Endothelial cell of umbilical vein (primary cell): ENCODE measurements around the gene ASNS. TPM values are rescaled to one million over a fixed set of nuclear protein-coding genes. Genes with fewer than 3 reads are reported as not detected.

Experiments
- BruUV-seq: library from RNA; stranded (reverse); fragments of 400-500 nt; replicated peaks from 2 replicates; lab custom pipeline; 2021; lab: Mats Ljungman, UMichigan
- CTCF ChIA-PET: fragments of 300-600, 350-600 bp; sonication (Branson Sonifier 250); formaldehyde crosslinking; loops from one replicate; lab custom pipeline; 2021; ENCODE audit warnings: antibody characterized with exemption, inconsistent platforms; lab: Charles Lee
- POLR2A ChIA-PET: fragments of 300-600, 350-600 bp; sonication (Branson Sonifier 250); formaldehyde crosslinking; loops from one replicate; lab custom pipeline; 2021; ENCODE audit warnings: antibody characterized with exemption, inconsistent platforms; lab: Charles Lee
- DNase-seq: peaks from one replicate; pipeline ENCODE4 v3.0.0-alpha.2; 2011; ENCODE audit warnings: low read depth, low spot score
- FAIRE-seq: peaks from 2 replicates; lab custom pipeline; 2011; peaks lifted over from hg19 to GRCh38; lab: Jason Lieb, UNC
- H2AFZ ChIP-seq: 2 replicates; pipeline ENCODE4 v1.6.0; 2012; ENCODE audit warnings: low read depth, low read length, control low read depth, inconsistent platforms
- H3K27ac ChIP-seq: 2 replicates; pipeline ENCODE4 v1.5.1; 2011; ENCODE audit warnings: low read depth, mild to moderate bottlenecking, control low read depth, low read length, moderate library complexity; ENCODE audit not compliant: insufficient read depth
- H3K27me3 ChIP-seq, 2 experiments: 2 replicates each; pipeline versions ENCODE4 v1.6.0 to v1.6.1; 2011; ENCODE audit warnings: low read length in 2 of 2, mixed read lengths in 1 of 2; ENCODE audit not compliant: control insufficient read depth in 2 of 2, insufficient read depth in 2 of 2
- H3K36me3 ChIP-seq, 2 experiments: 2 replicates in 1 of 2; 3 replicates in 1 of 2; pipeline ENCODE4 v1.5.1; 2011; ENCODE audit warnings: low read length in 2 of 2, mild to moderate bottlenecking in 1 of 2, moderate library complexity in 1 of 2; ENCODE audit not compliant: control insufficient read depth in 2 of 2, insufficient read depth in 2 of 2; ENCODE audit errors: extremely low read depth in 1 of 2
- H3K4me1 ChIP-seq: 3 replicates; pipeline ENCODE4 v1.5.1; 2011; ENCODE audit warnings: mild to moderate bottlenecking, low read length; ENCODE audit not compliant: control insufficient read depth, insufficient read depth; ENCODE audit errors: extremely low read depth
- H3K4me2 ChIP-seq: 2 replicates; pipeline ENCODE4 v1.6.1; 2011; ENCODE audit warnings: low read length, control low read depth, mixed read lengths; ENCODE audit not compliant: insufficient read depth
- H3K4me3 ChIP-seq, 3 experiments: fragments of 200-600 bp in 1 of 3; sonication (generic), shearing (Covaris generic) in 1 of 3; replicated peaks in 1 of 3; 2 replicates each; pipeline ENCODE4 v1.5.1; 2011 to 2016; ENCODE audit warnings: control low read depth in 3 of 3, low read length in 3 of 3, mild to moderate bottlenecking in 2 of 3, inconsistent platforms in 1 of 3, low read depth in 1 of 3, moderate library complexity in 1 of 3; ENCODE audit not compliant: insufficient read depth in 1 of 3
- H3K79me2 ChIP-seq: 2 replicates; pipeline ENCODE4 v1.6.0; 2012; ENCODE audit warnings: low read length, inconsistent platforms; ENCODE audit not compliant: control insufficient read depth, insufficient read depth
- H3K9ac ChIP-seq: replicated peaks from 2 replicates; pipeline ENCODE3; 2011; ENCODE audit warnings: low read length, control low read depth; ENCODE audit not compliant: insufficient read depth; ENCODE audit errors: extremely low read depth
- H3K9me1 ChIP-seq: replicated peaks from 3 replicates; pipeline ENCODE4 v1.6.0; 2011; ENCODE audit warnings: mild to moderate bottlenecking, low read length; ENCODE audit not compliant: control insufficient read depth, insufficient read depth; ENCODE audit errors: extremely low read depth
- H3K9me3 ChIP-seq: replicated peaks from 2 replicates; pipeline ENCODE4 v1.5.1; 2012; ENCODE audit warnings: low read length, inconsistent platforms; ENCODE audit not compliant: control insufficient read depth, insufficient read depth
- H4K20me1 ChIP-seq: replicated peaks from 2 replicates; pipeline ENCODE3; 2011; ENCODE audit warnings: mild to moderate bottlenecking, low read length; ENCODE audit not compliant: control insufficient read depth, insufficient read depth; ENCODE audit errors: extremely low read depth
- CTCF ChIP-seq, 2 donors: IDR thresholded peaks; 1 replicate in 1 of 2; 2 replicates in 1 of 2; pipeline ENCODE4 v1.5.1; 2011; ENCODE audit warnings: low read length in 2 of 2, mild to moderate bottlenecking in 2 of 2, moderate library complexity in 2 of 2, control low read depth in 1 of 2, inconsistent platforms in 1 of 2, low read depth in 1 of 2; ENCODE audit not compliant: insufficient read depth in 1 of 2; ENCODE audit errors: extremely low read depth in 1 of 2
- FOS ChIP-seq: IDR thresholded peaks from 2 replicates; pipeline ENCODE4 v1.6.1; 2011; ENCODE audit warnings: mild to moderate bottlenecking, low read length, moderate library complexity, borderline replicate concordance; ENCODE audit not compliant: insufficient read depth
- GATA2 ChIP-seq: IDR thresholded peaks from 2 replicates; pipeline ENCODE4 v1.7.0; 2011; ENCODE audit warnings: low read depth, mild to moderate bottlenecking, moderate library complexity, mixed read lengths, low read length; ENCODE audit not compliant: insufficient read length, insufficient read depth
- JUN ChIP-seq: IDR thresholded peaks from 2 replicates; pipeline ENCODE4 v1.6.1; 2011; ENCODE audit warnings: borderline replicate concordance, low read depth; ENCODE audit not compliant: insufficient read length, insufficient read depth
- MAX ChIP-seq: IDR thresholded peaks from 2 replicates; pipeline ENCODE4 v1.6.1; 2011; ENCODE audit not compliant: insufficient read depth, insufficient read length
- POLR2AphosphoS5 ChIP-seq: IDR thresholded peaks from 2 replicates; pipeline ENCODE4 v1.6.1; 2012; ENCODE audit warnings: low read depth, mild to moderate bottlenecking, control low read depth, low read length, moderate library complexity; ENCODE audit not compliant: insufficient read depth
- dilution Hi-C: fragments of 300-500 bp; cut with MboI; formaldehyde crosslinking; loops from one replicate; pipeline ENCODE4 v1.15.0; 2019; ENCODE audit warnings: low sequenced_read_pairs; ENCODE audit not compliant: extremely low pct_ligation_motif_present
- intact Hi-C: fragments of 100-400 bp; cut with micrococcal nuclease; formaldehyde crosslinking; loops from one replicate; pipeline ENCODE4 v1.10.0; 2022
- polyA plus RNA-seq, 4 experiments: library from polyadenylated mRNA; depleted of rRNA in 3 of 4; stranded (reverse) in 3 of 4; unstranded in 1 of 4; fragments of >200 nt; gene quantifications; 2 replicates each; pipeline versions ENCODE4 v1.2.1 to v1.2.3, GENCODE V29; 2011 to 2012; ENCODE audit warnings: missing spikeins in 1 of 4
- total RNA-seq: library from RNA; stranded (reverse); gene quantifications from 2 replicates; pipeline ENCODE4 v1.2.3, GENCODE V29; 2021

ASNS gene
- total and polyA plus RNA-seq, 2 donors (not counting 3 experiments of a cell fraction or from before 2014, with no cell fraction given), result 5.1 to 15.0 TPM

- dilution Hi-C loops, result no loop called here
- Histone ChIP-seq H4K20me1 (no peaks in the 10 kb centered on the region), H3K27ac (no peak overlapping the region), H3K36me3 (no peaks in the 10 kb centered on the region), H3K4me1 (no peaks in the 10 kb centered on the region), H3K4me3 (no peak overlapping the region), H3K9me3 (no peaks in the 10 kb centered on the region), H3K27me3 (no peaks in the 10 kb centered on the region), H3K4me2 (no peak overlapping the region), H3K9ac (no peak overlapping the region), H2AFZ (no peak overlapping the region), H3K9me1 (no peaks in the 10 kb centered on the region), H3K79me2 (no peaks in the 10 kb centered on the region)
- ChIA-PET CTCF (interaction anchor here (1.0 to 4.9 kb wide), 4 partner anchors 9 to 740 kb away, joined by 5 to 33 read pairs (median 12); no protein-coding TSS in a partner anchor), POLR2A (no interaction called here)
- intact Hi-C loops, result loop anchor here (1.0 to 10.0 kb wide), 3 partner anchors 169 to 741 kb away; no protein-coding TSS in a partner anchor
- peak; percentile 36 for DNase-seq
- TF ChIP-seq GATA2 (no peak), MAX (no peak), CTCF (IDR thresholded peaks at IDR 0.05; ENCODE audit: extremely low read depth in 1 of 2, insufficient read depth in 1 of 2, low read depth in 1 of 2, low read length in 2 of 2) (peak in 1 of 2 donors; percentile 20), FOS (no peak), JUN (no peak), POLR2AphosphoS5 (no peak)
- BruUV-seq, result no TSS peak
- no peak for FAIRE-seq
Observed at GRCh38 chr7:97845622-97846203, 26.5 kb downstream of the ASNS start.
